Measurements from ENCODE around the gene TTC23L. TPM values are rescaled to one million over a fixed set of nuclear protein-coding genes. Genes with fewer than 3 reads are reported as not detected.
A peak's percentile ranks its signal among the peaks of the same experiment; 100 is the strongest.

TTC23L gene
- total RNA-seq, 4 donors from 2014 or later = 0.45 to 7.1 (median 0.75) TPM

- Histone ChIP-seq H3K9me3 (no peaks in the 10 kb centered on the region), H3K27me3 (no peaks in the 10 kb centered on the region), H3K4me1 (no peaks in the 10 kb centered on the region), H3K27ac (no peak overlapping the region), H3K36me3 (no peaks in the 10 kb centered on the region), H3K4me3 (replicated peaks in 1 of 3) (no peak overlapping the region)
- TF ChIP-seq CTCF (IDR thresholded peaks at IDR 0.05) (no peak), POLR2A (IDR thresholded peaks at IDR 0.05) (no peak)
- intact Hi-C loops (cut with DNase I) = no loop called here
- DNase-seq = no peak
These were observed 37.3 kb downstream of the TTC23L start for GRCh38 chr5:34876275-34876674.

- no peaks in the 10 kb centered on the region for H3K4me1 ChIP-seq
- intact Hi-C loops (cut with DNase I) = no loop called here
- H3K9me3 ChIP-seq = no peaks in the 10 kb centered on the region
- H3K27ac ChIP-seq = no peak overlapping the region
- H3K36me3 ChIP-seq = no peaks in the 10 kb centered on the region
- no peaks in the 10 kb centered on the region for H3K27me3 ChIP-seq
- no peak overlapping the region for H3K4me3 ChIP-seq (replicated peaks in 1 of 3)
- no peak for TF ChIP-seq CTCF (IDR thresholded peaks at IDR 0.05)
- no peak for TF ChIP-seq POLR2A (IDR thresholded peaks at IDR 0.05)
- DNase-seq = no peak
These were observed 42.3 kb downstream of the TTC23L start for GRCh38 chr5:34881246-34881645.

GRCh38 chr5:34886392-34887119, 47.6 kb downstream of the TTC23L start:
- no peak overlapping the region for H3K4me3 ChIP-seq (replicated peaks in 1 of 3)
- no peaks in the 10 kb centered on the region for H3K27me3 ChIP-seq
- WGBS, 2 donors = 52 to 58% methylated on average over 3 of the region's 3 CpGs
- H3K36me3 ChIP-seq = no peaks in the 10 kb centered on the region
- no peak for TF ChIP-seq CTCF (IDR thresholded peaks at IDR 0.05)
- TF ChIP-seq POLR2A (IDR thresholded peaks at IDR 0.05) = no peak
- peak; percentile 13 to 39 for DNase-seq
- H3K4me1 ChIP-seq = no peaks in the 10 kb centered on the region
- intact Hi-C loops (cut with DNase I) = no loop called here
- no peak overlapping the region for H3K27ac ChIP-seq
- no peaks in the 10 kb centered on the region for H3K9me3 ChIP-seq

- Histone ChIP-seq H3K9me3 (no peaks in the 10 kb centered on the region), H3K4me1 (no peaks in the 10 kb centered on the region), H3K27me3 (no peaks in the 10 kb centered on the region), H3K36me3 (no peaks in the 10 kb centered on the region), H3K4me3 (replicated peaks in 1 of 3) (no peak overlapping the region), H3K27ac (no peak overlapping the region)
- intact Hi-C loops (cut with DNase I) = no loop called here
- DNase-seq = no peak
- TF ChIP-seq POLR2A (IDR thresholded peaks at IDR 0.05) = no peak
- no peak for TF ChIP-seq CTCF (IDR thresholded peaks at IDR 0.05)
- WGBS, 2 donors = 86 to 100% methylated on average over 1 of the region's 1 CpG
These were observed 50.4 kb downstream of the TTC23L start for GRCh38 chr5:34889394-34889793.

- Histone ChIP-seq H3K36me3 (no peaks in the 10 kb centered on the region), H3K27me3 (no peaks in the 10 kb centered on the region), H3K27ac (no peak overlapping the region), H3K9me3 (no peaks in the 10 kb centered on the region), H3K4me3 (replicated peaks in 1 of 3) (no peak overlapping the region), H3K4me1 (no peaks in the 10 kb centered on the region)
- WGBS, 2 donors = 63% methylated on average over 5 of the region's 5 CpGs
- intact Hi-C loops (cut with DNase I) = no loop called here
- no peak for DNase-seq
- no peak for TF ChIP-seq POLR2A (IDR thresholded peaks at IDR 0.05)
- no peak for TF ChIP-seq CTCF (IDR thresholded peaks at IDR 0.05)
These were observed 53.0 kb downstream of the TTC23L start for GRCh38 chr5:34891981-34892380.

Measured in thyroid gland (tissue), 4 donors.